C4-2B (cell line): ENCODE results near the gene ANKRD39.

Source experiments
- H3K27ac ChIP-seq: fragments of 450-650 bp; 2 replicates; pipeline ENCODE4 v1.5.1; 2017
- CTCF ChIP-seq: fragments of 450-650 bp; conservative IDR thresholded peaks from 2 replicates; pipeline ENCODE4 v1.5.1; 2017; ENCODE audit warnings: mild to moderate bottlenecking
- ZFX ChIP-seq: fragments of 450-650 bp; IDR thresholded peaks from 2 replicates; pipeline ENCODE4 v1.6.1; 2017

The ANKRD39 gene

GRCh38 chr2:96828436-96828835 lies 29.4 kb downstream of the ANKRD39 start:
- no peak overlapping the region for H3K27ac ChIP-seq
- TF ChIP-seq CTCF, result no peak
- no peak for TF ChIP-seq ZFX

- no peak overlapping the region for H3K27ac ChIP-seq
- TF ChIP-seq CTCF (no peak), ZFX (no peak)
Observed at GRCh38 chr2:96826546-96827278, 31.1 kb downstream of the ANKRD39 start.

GRCh38 chr2:96825057-96825456 lies 32.8 kb downstream of the ANKRD39 start:
- TF ChIP-seq ZFX (no peak), CTCF (no peak)
- H3K27ac ChIP-seq, result no peak overlapping the region

GRCh38 chr2:96824079-96824870 lies 33.5 kb downstream of the ANKRD39 start:
- no peak overlapping the region for H3K27ac ChIP-seq
- TF ChIP-seq CTCF, result no peak
- TF ChIP-seq ZFX, result no peak

GRCh38 chr2:96823198-96823597 lies 34.6 kb downstream of the ANKRD39 start:
- no peak for TF ChIP-seq CTCF
- no peak for TF ChIP-seq ZFX

GRCh38 chr2:96822786-96823185 lies 35.0 kb downstream of the ANKRD39 start:
- H3K27ac ChIP-seq, result no peak overlapping the region
- TF ChIP-seq ZFX (no peak), CTCF (no peak)

More at GRCh38 chr2:96823198-96823597, 34.6 kb downstream of the ANKRD39 start:
- H3K27ac ChIP-seq, result no peak overlapping the region

- no peak overlapping the region for H3K27ac ChIP-seq
- TF ChIP-seq ZFX (no peak), CTCF (no peak)
Observed at GRCh38 chr2:96821113-96821675, 36.6 kb downstream of the ANKRD39 start.
